IPS-15b (cell line): ENCODE measurements around the gene SLITRK6.
"Not testable (repeated sequence)": the region's sequence is repeated elsewhere in the genome, so short reads cannot be mapped to it uniquely, and the experiment has no call there.

Experiments
- H3K27me3 ChIP-seq: one replicate; pipeline ENCODE4 v1.6.1; 2013; ENCODE audit warnings: low read length; ENCODE audit not compliant: control insufficient read depth, insufficient read depth
- H3K36me3 ChIP-seq: one replicate; pipeline ENCODE4 v1.6.1; 2013; ENCODE audit warnings: low read length; ENCODE audit not compliant: control insufficient read depth, insufficient read depth
- H3K4me1 ChIP-seq: one replicate; pipeline ENCODE4 v1.6.1; 2013; ENCODE audit warnings: mild to moderate bottlenecking, low read length; ENCODE audit not compliant: control insufficient read depth, insufficient read depth
- H3K4me3 ChIP-seq: one replicate; pipeline ENCODE4 v1.5.1; 2013; ENCODE audit warnings: low read depth, low read length
- H3K9ac ChIP-seq: one replicate; pipeline ENCODE4 v1.6.1; 2013; ENCODE audit warnings: low read depth, mild to moderate bottlenecking, low read length
- H3K9me3 ChIP-seq: one replicate; pipeline ENCODE4 v1.6.1; 2013; ENCODE audit warnings: mild to moderate bottlenecking, low read length; ENCODE audit not compliant: control insufficient read depth, insufficient read depth

The SLITRK6 gene

DNA sequence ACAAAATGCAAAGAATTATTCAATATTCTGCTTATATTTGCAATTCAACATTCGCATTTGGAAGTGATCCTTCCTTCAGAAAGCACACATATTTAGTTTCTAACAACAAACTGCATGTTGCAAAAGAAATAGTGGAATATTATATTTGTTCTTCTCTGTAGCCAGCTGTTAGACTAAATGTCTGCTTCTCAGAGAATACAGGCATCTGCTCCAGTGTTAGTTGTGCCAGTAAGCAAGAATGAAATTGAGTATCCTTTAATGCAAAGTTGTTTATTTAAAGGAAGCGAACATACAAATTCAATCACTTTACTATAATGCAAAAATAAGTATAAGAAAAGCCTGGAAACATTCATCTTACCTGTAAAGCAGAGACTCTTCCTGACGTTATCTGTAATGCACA, 663 bp downstream of the SLITRK6 start:
- Histone ChIP-seq H3K4me3 (no peak overlapping the region), H3K27me3 (no peaks in the 10 kb centered on the region), H3K36me3 (no peaks in the 10 kb centered on the region), H3K9ac (no peak overlapping the region), H3K9me3 (no peaks in the 10 kb centered on the region), H3K4me1 (peaks cover 12% of the 10 kb centered on the region)

DNA sequence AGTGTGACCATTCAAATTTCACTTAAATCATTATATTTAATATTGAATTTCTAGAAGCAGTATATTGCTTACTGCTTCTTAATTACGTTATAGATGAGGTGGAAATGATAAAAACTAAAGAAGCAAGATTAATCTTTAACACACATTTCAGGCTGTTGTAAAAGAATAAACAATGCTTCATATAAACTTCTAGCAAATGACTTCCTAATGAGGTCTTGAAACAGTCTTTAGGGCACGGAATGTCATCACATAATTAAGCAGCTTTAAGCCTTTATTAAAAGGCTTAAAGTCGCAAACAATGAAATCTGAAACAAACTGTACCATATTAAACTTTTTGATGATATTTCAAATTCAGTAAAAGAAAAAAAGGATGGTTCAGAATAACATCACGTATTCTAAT, 1.9 kb downstream of the SLITRK6 start:
- H3K4me1 ChIP-seq: peaks cover 12% of the 10 kb centered on the region
- no peak overlapping the region for H3K9ac ChIP-seq
- H3K27me3 ChIP-seq: no peaks in the 10 kb centered on the region
- no peak overlapping the region for H3K4me3 ChIP-seq
- no peaks in the 10 kb centered on the region for H3K9me3 ChIP-seq
- no peaks in the 10 kb centered on the region for H3K36me3 ChIP-seq

- Histone ChIP-seq H3K4me3 (no peak overlapping the region), H3K9ac (no peak overlapping the region), H3K36me3 (no peaks in the 10 kb centered on the region), H3K4me1 (no peaks in the 10 kb centered on the region), H3K27me3 (no peaks in the 10 kb centered on the region), H3K9me3 (no peaks in the 10 kb centered on the region)
Measured at GRCh38 chr13:85785205-85785604, 14.0 kb downstream of the SLITRK6 start.

DNA sequence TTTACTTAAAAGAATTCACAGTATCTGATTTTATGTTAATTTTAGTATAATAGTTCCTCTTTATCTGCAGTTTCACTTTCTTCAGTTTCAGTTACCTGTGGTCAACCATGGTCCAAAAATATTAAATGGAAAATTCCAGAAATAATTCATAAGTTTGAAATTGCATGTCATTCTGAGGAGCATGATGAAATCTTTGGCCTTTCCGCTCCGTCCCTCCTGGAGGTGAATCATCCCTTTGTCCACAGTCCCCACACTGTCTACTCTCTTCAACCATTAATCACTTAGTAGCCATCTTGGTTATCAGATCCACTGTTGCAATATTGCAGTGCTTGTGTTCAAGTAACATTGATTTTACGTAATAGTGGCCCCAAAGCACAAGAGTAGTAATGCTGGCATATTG, 26.9 kb downstream of the SLITRK6 start:
- Histone ChIP-seq H3K27me3 (no peaks in the 10 kb centered on the region), H3K9me3 (no peaks in the 10 kb centered on the region), H3K36me3 (no peaks in the 10 kb centered on the region), H3K9ac (no peak overlapping the region), H3K4me1 (no peaks in the 10 kb centered on the region), H3K4me3 (no peak overlapping the region)

- no peak overlapping the region for H3K9ac ChIP-seq
- no peaks in the 10 kb centered on the region for H3K36me3 ChIP-seq
- H3K27me3 ChIP-seq: no peaks in the 10 kb centered on the region
- no peak overlapping the region for H3K4me3 ChIP-seq
- no peaks in the 10 kb centered on the region for H3K4me1 ChIP-seq
- no peaks in the 10 kb centered on the region for H3K9me3 ChIP-seq
Measured at GRCh38 chr13:85771856-85772255, 27.4 kb downstream of the SLITRK6 start.

DNA sequence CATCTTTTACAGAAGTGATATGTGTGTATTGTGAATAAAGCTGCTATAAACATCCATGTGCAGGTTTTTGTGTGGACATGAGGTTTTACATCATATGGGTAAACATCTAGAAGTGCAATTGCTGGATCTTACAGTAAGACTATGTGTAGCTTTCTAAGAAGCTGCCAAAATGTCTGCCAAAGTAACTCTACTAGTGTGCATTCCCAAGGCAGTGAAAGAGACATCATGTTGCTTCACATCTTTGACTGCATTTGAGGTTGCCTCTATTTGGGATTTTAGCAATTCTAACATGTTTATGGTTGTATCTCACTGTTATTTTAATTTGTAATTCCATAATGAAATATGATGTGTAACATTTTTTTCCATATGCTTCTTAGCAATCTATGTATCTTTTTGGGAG, 30.3 kb downstream of the SLITRK6 start:
- H3K27me3 ChIP-seq: no peaks in the 10 kb centered on the region
- H3K36me3 ChIP-seq: no peaks in the 10 kb centered on the region
- no peaks in the 10 kb centered on the region for H3K4me1 ChIP-seq
- H3K4me3 ChIP-seq: no peak overlapping the region
- H3K9ac ChIP-seq: no peak overlapping the region
- no peaks in the 10 kb centered on the region for H3K9me3 ChIP-seq

DNA sequence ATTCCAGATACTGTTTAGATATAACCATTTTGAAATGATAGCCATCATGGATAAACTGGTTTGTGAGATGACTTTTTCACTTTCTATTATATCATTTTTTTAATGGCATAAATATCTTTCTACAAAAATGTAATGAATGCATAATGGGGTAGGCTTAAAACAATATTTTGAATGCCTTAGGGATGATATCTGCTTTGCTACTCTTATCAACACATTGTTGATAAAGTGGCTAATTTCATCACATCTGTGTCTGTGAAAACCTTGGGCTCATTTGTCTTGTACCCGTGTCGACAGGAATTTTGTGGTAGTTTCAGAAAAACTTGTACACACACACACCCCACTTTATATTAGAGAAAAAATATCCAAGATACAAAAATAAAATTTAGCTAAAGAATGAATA, 44.1 kb downstream of the SLITRK6 start:
- H3K9ac ChIP-seq: no peak overlapping the region
- no peaks in the 10 kb centered on the region for H3K4me1 ChIP-seq
- no peaks in the 10 kb centered on the region for H3K9me3 ChIP-seq
- H3K36me3 ChIP-seq: no peaks in the 10 kb centered on the region
- H3K27me3 ChIP-seq: no peaks in the 10 kb centered on the region
- no peak overlapping the region for H3K4me3 ChIP-seq

DNA sequence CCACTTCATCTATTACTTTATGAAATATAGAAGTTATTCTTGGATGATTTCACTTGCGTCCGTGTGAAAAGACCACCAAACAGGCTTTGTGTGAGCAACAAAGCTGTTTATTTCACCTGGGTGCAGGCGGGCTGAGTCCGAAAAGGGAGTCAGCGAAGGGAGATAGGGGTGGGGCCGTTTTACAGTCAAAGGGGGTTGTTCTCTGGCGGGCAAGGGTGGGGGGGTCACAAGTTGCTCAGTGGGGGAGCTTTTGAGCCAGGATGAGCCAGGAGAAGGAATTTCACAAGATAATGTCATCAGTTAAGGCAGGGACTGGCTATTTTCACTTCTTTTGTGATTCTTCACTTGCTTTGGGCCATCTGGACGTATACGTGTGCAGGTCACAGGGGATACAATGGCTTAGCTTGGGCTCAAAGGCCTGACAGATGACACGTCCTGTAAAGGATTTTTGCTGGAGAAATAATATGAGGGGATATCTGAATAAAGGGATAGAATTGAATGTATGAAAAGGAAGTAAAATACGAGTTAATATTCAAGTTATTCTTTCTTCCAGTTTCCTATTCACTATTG, 55.9 kb downstream of the SLITRK6 start:
- H3K36me3 ChIP-seq, H3K4me3 ChIP-seq, H3K27me3 ChIP-seq, H3K9ac ChIP-seq, H3K9me3 ChIP-seq: not testable (repeated sequence)
- peaks cover 21% of the 10 kb centered on the region for H3K4me1 ChIP-seq
